Left kidney (tissue), 2 donors: Measurements from ENCODE around the gene KPNB1. TPM values are rescaled to one million over a fixed set of nuclear protein-coding genes. Genes with fewer than 3 reads are reported as not detected.

ENCODE experiments used
- DNase-seq: peaks from one replicate; pipeline ENCODE4 v3.0.0-alpha.2; 2013
- polyA plus RNA-seq: library from polyadenylated mRNA; unstranded; fragments of 120-200 nt; gene quantifications from one replicate; pipeline ENCODE4 v1.2.1, GENCODE V29; 2013; ENCODE audit not compliant: insufficient read length

KPNB1 gene
- polyA plus RNA-seq, 1 donor, result 325 TPM

DNA sequence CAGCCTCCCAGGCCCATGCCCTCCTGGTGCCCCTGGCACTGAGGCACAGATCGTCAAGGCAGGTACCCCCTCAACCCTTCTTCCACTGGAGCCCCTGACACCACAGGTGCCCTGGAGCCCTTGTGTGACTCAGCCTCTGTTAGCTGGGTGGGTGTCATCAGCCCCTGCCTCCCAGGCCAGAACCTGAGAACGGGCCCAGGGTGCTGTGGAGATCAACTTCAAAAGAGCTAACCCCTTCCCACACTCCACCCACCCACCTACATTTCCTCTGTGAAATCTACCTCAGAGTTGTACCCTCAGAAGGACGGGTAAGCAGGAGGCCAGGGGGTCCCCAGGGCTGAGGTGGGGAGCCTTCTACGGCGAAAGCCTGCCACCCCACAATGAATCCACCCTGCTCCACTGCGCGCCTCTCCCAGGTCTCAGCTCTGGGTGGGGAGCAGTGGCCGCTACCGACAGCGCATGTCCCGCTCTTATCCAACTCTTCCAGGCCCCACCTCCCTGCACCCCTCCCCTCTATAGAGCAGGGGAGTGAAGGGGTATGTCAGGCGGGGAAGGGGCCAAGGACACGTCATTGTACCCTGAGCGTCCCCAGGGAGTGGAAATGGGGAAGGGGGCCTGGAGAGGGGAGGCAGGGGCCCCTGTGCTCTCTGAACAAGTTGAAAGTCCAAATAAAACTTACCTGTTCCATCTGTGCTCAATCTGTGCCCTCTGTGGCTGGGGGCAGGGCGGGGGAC is 61.8 kb downstream of the KPNB1 start:
- no peak for DNase-seq

DNA sequence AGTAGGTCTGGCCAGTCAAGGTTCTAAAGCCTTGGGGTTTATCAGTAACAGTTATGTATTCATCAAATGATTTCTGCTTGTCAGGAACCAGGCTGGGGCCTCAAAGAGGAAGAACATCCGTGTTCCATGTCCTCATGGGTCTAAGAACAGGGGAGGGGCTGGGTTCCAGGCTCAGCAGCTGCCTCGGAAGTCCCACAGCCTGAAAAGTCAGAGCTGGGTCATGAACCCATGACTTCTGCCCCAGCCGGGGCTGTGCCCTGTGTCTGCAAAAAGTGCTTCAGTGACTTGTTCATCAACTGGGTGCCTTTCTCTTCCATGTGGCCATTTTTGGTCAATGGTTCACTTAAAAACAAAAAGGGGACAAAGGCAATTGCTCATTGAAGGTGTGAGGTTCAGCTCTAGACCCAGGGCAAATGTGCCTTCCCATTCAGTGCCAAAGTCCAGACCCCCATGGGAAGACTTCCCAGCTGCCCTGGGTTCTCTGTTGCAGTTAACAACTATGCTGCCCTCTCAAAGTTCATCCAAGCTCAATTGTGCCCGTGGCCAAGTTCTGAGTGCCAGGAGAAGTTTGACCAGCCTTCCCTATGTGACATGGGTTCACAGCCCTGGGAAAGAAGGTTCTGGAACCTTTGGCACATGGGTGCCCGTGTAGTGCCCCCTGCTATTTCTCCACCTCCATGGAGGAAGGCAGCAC is 62.8 kb downstream of the KPNB1 start:
- no peak for DNase-seq

DNA sequence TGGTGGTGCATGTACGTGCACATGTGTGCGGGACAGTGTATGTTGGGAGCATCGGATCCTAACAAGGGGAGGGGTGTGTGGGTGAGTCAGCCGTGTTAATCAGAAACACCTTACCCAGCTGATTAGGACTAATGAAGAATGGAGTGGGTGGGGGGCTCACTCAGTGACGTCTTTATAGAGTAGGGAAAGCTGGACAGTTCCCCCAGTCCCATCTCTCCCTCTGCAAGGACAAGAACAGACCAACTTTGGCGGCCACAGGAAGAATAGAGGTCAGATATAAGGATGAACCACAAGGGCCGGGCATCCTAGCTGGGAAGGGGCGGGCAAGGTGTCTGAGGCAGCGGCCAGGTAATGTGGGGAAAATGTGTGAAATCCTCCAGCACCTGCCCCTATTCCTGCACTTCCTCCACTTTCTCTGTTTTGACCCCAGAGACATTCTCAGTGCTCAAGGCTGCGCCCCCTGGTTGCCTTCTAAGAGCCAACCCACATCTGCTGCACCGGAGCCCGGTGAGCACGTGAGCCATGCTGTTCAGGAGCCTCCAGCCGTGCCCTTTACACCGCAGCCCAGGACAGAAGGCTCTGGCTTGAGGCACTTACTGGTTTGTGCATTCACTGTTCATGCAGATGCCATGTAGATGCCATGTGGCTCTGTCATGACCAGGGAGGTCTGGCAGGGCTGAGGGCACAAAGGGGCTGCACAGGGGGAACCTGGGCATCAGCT is 64.4 kb downstream of the KPNB1 start:
- no peak for DNase-seq

DNA sequence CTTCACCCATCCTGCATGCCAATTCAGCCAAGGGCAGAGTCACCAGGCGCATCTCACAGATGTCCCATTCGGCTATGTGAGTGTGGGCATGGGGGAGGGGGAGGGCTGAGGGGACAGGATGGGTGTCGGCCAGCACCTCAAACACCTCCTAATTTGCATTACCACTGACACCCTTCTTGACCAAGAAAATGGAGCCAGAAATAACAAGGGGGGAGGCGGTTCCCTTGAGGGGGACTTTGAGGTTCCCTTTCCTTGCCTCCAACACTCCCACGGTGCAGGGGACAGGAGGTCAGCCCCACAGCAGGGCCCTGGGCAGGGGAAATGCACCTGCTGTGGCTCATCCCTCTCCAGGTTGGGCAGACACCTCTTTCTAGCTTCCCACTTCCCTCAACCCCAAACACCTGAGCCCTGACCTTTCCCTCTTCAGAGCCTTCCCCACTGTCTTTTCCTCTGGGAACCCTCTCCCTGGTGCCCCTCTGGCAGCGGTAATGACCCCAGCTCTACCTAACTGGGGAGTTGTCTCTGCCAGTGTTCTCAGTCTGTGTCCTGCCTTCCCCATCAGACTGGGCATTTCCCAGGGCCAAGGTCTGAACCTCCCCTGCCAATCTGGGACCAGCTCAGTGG is 65.2 kb downstream of the KPNB1 start:
- DNase-seq, result no peak

DNA sequence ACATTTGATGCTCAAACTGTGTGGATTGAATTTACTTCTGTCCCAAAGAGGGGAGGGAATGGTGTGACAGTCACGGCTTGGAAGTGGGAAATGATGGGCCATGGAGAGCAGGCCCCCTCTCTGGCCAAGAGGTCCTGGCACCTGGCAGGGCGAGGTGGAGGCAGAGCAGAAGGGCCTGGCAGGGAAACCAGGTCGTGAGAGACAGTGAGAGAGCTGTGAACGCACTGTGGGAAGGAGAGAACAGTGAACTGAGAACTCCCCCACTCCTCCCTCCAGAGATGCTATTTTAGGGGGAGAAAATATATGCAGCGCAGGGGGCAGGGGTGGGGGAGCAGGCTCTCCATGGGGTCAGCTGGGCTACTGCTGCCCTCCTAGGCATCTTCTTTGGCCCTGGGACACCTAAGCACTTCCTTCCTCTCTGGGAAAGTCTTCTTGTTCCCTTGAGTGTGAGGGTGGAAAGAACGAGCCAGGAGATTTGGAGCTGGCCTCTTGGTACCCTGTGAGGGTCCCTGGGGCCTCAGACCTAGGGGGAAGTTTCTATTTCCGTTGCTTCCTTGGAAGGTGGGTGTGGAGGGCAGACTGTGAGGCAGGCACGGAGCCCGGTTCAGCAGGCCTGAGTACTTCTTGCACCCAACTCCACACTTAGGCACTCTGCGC is 66.1 kb downstream of the KPNB1 start:
- DNase-seq, result no peak

DNA sequence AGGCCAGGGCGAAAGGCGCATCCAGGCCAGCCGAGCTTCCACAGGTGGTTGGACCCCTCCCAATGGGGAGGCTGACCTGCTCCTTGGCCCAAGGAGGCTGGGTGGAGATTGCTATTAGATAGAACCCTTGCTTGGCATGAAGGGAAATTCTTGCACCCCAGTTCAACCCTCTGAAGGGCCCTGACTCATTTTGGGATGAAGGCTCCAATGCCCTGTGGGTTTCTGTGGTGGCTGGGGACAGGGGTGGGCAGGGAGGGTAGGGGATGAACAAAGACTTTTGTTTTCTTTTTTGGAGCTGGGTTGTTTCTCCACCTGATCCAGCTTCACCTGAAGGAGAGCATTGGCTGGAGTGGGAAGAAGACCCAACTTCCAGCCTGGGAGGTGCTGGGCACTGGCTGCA is 66.7 kb downstream of the KPNB1 start:
- no peak for DNase-seq

DNA sequence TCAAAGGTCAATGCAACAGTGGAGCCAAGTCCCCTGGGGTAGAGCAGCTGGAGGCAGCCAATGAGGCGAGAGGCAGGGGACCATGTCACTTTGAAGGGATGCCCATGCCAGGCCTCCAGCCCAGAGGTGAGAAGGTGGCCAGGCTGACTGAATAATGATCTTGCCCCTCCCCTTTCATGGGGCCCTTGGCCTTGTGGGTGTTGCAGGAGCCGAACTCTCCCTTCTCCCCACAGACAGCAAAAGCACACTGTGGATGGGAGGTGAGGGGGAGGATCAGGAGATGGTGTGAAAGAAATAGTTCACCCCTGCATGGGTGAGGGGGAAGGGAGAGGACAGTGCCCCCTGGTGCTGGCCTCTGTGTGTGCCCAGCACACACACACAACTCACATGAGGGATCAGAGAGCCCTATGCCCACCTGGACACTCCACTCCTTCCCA is 67.6 kb downstream of the KPNB1 start:
- DNase-seq, result no peak

DNA sequence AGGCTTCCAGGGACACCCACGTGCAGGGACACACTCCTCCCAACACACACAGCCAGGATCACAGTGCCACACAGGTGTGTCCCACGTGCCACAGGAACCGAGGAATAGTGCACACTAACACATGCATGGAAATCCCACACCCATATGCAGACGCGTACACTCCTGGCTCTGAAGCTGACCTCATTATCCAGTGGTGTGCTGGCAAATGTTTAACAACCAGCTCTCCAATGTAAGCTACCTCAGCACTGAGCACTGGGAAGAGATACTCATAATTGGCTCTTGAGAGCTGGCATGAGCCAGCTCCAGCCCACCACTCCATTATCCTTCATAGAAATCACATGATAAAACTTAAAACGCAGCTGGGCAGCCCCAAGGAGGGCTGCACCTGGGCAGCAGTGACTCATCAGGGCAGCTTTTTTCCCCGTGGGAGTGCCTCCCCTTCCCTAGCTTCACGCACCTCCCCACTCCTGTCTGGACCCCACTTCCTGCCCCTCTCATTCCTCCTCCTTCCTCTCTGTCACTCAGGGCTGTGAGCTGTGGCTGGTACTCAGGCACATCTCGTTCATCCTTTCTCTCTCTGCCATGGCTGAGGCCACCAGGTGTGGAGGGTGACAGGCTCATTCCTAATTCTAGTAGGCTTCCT is 68.4 kb downstream of the KPNB1 start:
- no peak for DNase-seq

DNA sequence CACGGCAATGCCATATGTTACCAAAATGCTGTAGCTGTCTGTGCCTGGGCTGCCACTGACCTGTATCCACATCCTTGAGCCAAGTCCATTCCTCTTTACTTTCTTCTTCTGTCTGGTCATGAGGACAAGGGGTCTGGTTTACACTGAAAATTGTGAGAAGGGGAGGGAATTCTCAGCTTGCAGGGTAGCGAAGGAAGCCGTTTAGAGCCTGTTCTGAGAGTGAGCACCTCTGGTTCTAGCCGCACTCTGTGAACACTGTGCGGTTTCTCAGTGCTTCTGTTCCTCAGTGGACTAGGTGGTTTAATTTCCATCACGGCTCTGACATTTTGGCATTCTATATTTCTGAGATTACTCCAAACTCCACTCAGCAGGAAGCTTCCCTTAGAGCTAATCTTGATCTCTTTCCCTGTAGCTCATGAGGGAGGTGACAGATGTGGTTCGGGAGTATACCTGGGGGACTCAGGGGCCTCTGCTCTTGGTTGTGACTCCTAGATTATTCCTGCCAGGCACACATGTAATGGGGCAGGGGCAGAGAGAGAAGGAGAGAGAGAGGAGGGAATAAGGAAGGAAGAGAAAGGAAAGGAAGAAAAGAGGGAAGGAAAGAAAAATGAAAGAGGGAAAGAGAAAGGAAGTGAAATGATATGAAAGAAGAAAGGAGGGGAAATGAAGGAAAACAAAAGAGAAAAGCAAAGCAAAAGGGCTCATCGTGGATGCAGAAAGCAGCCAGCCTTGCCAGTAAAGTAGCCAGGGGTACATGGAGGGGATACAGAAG is 69.1 kb downstream of the KPNB1 start:
- DNase-seq, result no peak

DNA sequence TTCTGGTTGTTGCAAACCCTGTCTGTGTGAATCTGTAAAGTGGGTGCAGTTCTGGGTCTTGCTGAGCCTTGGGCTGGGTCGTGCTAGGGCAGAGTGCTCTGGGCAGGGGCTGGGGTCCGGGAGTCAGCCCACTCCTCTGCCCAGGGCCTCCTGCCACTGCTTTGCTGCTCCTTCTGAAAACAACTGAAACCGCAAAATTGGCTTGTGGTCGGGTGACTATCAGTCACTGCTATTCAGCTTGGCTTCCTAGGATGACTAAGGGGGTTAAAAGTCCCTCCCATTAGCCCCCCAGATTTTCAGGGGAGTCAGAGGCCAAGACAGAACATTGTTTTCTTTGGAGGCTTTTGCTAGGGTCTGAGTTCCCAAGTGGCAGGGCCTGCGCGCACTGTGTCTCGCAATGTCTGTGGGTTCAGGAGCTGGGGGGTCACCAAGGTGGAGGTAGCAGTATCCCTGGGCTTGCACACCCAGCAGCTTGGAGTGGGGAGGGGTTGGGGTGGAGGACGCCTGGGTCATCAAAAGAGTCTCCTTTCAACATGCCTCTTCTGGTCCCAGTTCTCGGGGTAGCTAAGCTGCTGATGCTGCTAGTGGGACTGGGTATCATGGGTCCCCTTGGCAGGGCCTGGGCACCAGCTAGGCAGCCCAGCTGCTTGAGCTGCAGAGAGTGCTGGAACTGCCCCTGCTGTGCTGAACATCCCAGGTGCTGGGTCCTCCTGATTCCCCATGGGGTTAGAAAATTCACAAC is 69.9 kb downstream of the KPNB1 start:
- no peak for DNase-seq

DNA sequence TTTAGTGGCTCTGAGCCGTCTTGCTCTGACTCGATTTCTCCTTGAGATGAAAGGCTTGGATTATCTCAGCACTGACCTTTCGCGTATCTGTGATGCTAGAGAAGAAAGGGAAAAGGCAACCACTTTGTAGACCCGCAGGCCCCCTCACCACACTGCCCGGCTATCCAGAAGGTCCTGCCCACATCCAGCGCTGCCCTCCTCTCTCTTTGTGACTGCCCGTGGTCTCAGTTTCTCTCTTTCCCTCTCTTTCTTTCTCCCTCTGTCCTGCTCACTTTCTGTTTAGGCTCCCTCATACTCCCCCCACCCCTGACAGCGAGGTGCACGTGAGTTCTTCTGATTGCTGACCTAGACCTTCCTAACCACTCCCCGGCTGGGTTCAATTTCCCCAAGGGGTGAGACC is 70.5 kb downstream of the KPNB1 start:
- no peak for DNase-seq

DNA sequence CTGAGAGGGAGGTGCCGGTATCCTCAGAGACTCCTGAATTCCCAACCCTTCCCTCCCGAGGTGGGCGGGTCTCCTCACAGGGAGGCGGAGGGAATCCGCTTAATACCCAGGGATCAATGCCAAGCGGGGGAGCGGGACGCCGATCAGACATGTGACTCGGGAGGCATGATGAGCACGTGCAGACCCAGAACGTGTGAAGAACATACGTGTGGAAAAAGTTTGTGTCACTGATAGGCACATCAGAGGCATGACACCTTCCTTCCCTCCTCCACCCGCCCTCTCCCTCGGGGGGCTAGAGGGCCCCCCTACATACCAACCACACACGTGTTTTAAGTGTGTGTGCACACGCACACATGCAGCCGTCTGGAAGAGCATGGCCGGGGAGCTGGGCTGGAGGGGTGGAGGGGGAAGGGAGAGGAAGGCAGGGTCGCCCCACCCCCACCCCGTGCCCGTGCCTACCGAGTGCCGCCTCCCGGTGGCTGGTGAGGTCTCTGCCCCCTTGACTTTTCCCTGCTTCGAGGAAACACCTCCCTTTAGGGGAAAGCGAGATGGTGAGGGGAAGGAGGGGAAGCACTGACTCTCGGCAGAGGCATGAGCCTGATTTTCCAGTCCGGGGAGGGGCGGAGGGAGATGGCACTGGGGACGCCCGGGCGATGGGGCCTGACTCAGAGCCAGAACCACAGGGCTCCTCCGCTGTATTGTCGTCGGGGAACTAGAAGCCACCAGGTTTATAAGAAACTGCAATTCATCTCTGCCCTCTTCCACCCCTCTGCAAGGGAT is 71.2 kb downstream of the KPNB1 start:
- no peak for DNase-seq

DNA sequence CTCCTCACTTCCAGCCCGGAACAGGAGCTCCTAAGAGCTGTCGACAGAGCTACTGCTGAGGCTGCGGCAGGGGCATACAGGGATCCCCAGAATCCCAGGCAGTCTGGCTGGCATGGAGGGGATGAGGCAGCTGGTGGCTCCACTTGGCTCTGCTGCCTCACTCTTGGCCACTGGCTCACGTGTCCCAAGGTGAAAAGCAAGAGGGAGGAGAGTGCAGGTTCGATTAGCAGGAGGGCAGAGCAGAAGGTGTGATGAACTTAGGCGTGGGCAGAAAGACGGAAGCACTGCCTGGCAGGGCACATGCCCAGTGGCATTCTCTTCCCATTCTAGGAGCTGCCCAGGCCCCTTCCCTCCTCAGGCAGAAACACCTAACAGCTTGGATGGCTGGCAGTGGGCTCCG is 72.0 kb downstream of the KPNB1 start:
- no peak for DNase-seq

DNA sequence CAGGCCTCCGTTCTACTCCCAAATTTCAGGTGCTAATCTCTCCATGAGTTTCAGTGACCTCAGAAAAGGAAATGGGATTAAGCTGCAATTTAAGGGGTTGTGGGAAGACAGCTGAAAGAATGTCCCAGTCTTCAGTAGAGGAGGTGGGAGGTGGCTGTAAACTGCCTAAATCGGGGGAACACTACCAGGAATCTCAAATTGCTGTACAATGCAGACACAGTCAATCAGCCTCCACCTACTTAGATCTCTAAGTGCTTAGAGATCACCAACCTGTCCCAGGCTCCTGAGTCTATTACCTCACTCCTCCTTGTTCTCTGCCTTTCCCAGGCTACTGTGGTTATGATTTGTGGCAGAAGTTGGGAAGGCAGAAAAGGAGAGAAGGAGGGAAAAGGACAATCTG is 75.0 kb downstream of the KPNB1 start:
- no peak for DNase-seq

DNA sequence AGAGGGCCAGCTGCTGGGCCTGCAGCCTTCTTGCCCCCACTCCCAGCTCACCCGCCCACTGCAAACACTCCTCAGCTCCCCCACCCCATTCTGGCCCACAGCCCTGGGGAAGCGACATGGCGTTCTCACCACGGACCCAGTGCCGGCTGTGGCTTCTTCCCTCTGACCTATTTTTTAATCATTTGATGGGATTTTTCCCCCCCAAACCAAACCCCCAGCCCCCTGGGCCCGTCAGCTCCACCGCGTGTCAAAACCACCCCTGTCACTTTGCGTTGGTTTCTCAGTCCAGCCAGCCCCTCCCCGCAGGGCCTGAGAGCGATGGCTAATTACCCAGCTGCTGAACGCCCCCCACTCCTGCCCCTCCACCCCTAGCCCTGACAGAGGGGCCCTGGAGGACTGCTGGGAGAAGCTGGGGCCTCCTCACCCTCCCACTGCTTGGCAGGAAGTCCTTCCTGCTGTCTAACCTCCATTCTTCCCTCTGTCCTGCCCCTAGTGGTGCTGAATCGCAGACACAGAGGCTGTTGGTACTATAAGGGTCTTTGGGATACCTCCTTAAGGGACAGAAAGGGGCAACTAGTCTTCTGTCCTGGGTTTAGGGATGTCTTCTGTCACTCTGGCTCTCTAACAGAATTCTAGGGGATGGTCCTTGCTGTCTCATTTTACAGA is 75.9 kb downstream of the KPNB1 start:
- no peak for DNase-seq

DNA sequence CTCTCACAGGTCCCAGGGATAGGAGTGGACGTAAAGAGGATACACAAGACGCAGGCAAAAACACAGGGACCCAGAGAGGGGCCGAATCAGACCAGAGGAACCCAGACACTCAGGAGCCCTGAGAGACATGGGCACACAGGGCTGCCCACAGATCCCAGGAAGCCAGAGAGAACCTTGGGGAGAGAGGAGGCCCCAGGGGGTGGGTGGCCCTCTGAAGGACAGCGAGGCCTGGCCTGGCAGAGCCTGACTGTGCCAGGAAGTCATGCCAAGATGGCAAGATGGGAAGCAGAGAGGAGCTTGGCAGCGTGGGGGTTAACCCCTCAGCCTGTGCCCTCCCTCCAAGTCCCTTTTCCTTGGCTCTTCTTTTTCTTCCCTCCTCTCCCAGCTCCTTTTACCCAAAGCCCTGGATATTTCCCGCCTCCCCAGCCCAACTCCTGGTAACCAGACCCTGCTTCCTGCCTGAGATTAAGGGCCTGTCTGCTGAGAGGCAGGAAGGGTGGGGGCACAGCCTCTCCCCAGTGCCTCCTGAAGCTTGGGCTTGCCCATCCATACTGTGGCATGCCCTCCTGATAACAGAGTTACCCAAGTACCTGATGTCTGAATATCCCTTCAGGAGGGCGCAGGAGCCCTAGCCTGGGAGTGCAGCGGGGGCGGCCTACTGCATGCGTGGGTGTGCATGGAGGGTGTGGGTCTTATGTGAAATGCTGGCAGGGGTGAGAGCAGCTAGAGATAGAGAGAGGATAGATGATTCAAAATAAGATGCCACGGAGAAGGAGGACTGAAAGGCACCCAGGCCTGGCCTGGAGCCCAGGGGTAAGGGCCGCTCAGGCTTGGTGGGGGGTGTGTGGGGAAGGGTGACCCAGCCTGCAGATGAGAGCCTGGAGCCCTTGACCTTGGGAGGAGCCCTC is 77.3 kb downstream of the KPNB1 start:
- no peak for DNase-seq

DNA sequence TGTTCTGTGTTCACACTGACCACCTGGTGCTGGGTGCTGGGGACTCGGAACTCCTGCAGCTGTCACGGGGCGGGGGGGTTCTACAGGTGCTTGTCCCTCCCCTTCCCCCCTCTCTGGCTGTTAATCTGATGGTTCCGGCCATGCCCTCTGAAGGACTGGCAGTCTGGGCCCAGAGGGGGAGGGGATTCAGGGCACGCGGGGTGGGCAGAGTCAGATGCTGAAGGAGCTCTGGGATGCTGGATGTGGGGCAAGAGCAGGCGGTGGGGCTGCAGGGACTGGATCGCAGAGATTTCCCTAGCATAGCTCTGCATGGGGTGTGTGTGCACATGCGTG is 78.0 kb downstream of the KPNB1 start:
- no peak for DNase-seq
